IMR-90 (cell line): ENCODE results near the gene ZC3H4. TPM values are rescaled to one million over a fixed set of nuclear protein-coding genes. Genes with fewer than 3 reads are reported as not detected.
A peak's percentile ranks its signal among the peaks of the same experiment; 100 is the strongest.

Source experiments
- ATAC-seq: fragments of 200-7000 bp; cut with Tn5 transposase; 2 replicates; pipeline ENCODE4 v1.9.1; 2020; ENCODE audit warnings: low read depth, mild to moderate bottlenecking, moderate library complexity
- BruUV-seq: library from RNA; stranded (reverse); fragments of 400-500 nt; replicated peaks from 2 replicates; lab custom pipeline; 2021; lab: Mats Ljungman, UMichigan
- CTCF ChIA-PET: fragments of 300-600 bp; formaldehyde crosslinking; extraction: SDS; loops from one replicate; lab custom pipeline; 2021; ENCODE audit warnings: antibody characterized with exemption; lab: Yijun Ruan, JAX
- POLR2A ChIA-PET: fragments of 300-600 bp; sonication (Branson Sonifier 250); formaldehyde crosslinking; loops from one replicate; lab custom pipeline; 2022; ENCODE audit warnings: antibody characterized with exemption; ENCODE audit not compliant: unreplicated experiment; lab: Charles Lee
- DNase-seq: peaks from one replicate; pipeline ENCODE4 v3.0.0; 2013
- H2AFZ ChIP-seq: replicated peaks from 2 replicates; pipeline ENCODE3; 2013; ENCODE audit warnings: low read length, mild to moderate bottlenecking; ENCODE audit not compliant: poor library complexity
- H2AK5ac ChIP-seq: 2 replicates; pipeline ENCODE4 v1.6.1; 2013; ENCODE audit warnings: low read depth, low read length, inconsistent platforms
- H2AK9ac ChIP-seq: replicated peaks from 2 replicates; pipeline ENCODE3; 2013; ENCODE audit warnings: mild to moderate bottlenecking, low read depth, low read length, moderate library complexity; ENCODE audit not compliant: poor library complexity
- H2BK120ac ChIP-seq: 2 replicates; pipeline ENCODE4 v1.6.1; 2013; ENCODE audit warnings: low read depth, low read length, inconsistent platforms
- H2BK15ac ChIP-seq: 3 replicates; pipeline ENCODE4 v1.6.1; 2013; ENCODE audit warnings: low read depth, low read length, inconsistent platforms
- H2BK20ac ChIP-seq: 2 replicates; pipeline ENCODE4 v1.6.1; 2013; ENCODE audit warnings: low read depth, mild to moderate bottlenecking, inconsistent platforms, low read length, moderate library complexity
- H2BK5ac ChIP-seq: 2 replicates; pipeline ENCODE4 v1.6.1; 2013; ENCODE audit warnings: mild to moderate bottlenecking, low read depth, low read length, inconsistent platforms; ENCODE audit not compliant: poor library complexity, severe bottlenecking
- H3K14ac ChIP-seq: replicated peaks from 2 replicates; pipeline ENCODE4 v1.6.1; 2013; ENCODE audit warnings: low read depth, low read length, inconsistent platforms
- H3K18ac ChIP-seq: 2 replicates; pipeline ENCODE4 v1.6.1; 2013; ENCODE audit warnings: low read depth, low read length, control low read depth
- H3K23ac ChIP-seq: 2 replicates; pipeline ENCODE4 v1.6.1; 2013; ENCODE audit warnings: low read depth, low read length, inconsistent platforms
- H3K27ac ChIP-seq: 2 replicates; pipeline ENCODE4 v1.5.1; 2013; ENCODE audit warnings: mild to moderate bottlenecking, control low read depth, low read length; ENCODE audit not compliant: insufficient read depth
- H3K27me3 ChIP-seq: 2 replicates; pipeline ENCODE4 v1.6.1; 2013; ENCODE audit warnings: low read length; ENCODE audit not compliant: control insufficient read depth, insufficient read depth
- H3K36me3 ChIP-seq: 2 replicates; pipeline ENCODE4 v1.6.1; 2013; ENCODE audit warnings: low read length, mixed read lengths; ENCODE audit not compliant: control insufficient read depth, insufficient read depth
- H3K4ac ChIP-seq: 2 replicates; pipeline ENCODE4 v1.6.1; 2013; ENCODE audit warnings: low read depth, low read length, inconsistent platforms
- H3K4me1 ChIP-seq: 2 replicates; pipeline ENCODE4 v1.6.1; 2013; ENCODE audit warnings: low read length, mixed read lengths; ENCODE audit not compliant: control insufficient read depth, insufficient read depth
- H3K4me2 ChIP-seq: 2 replicates; pipeline ENCODE4 v1.6.1; 2013; ENCODE audit warnings: low read depth, mild to moderate bottlenecking, control low read depth, low read length, moderate library complexity
- H3K4me3 ChIP-seq: 2 replicates; pipeline ENCODE4 v1.5.1; 2013; ENCODE audit warnings: low read depth, mild to moderate bottlenecking, control low read depth, low read length, moderate library complexity; ENCODE audit not compliant: insufficient read depth
- H3K56ac ChIP-seq: 2 replicates; pipeline ENCODE4 v1.6.1; 2013; ENCODE audit warnings: low read length, inconsistent platforms; ENCODE audit not compliant: insufficient read depth; ENCODE audit errors: extremely low read depth
- H3K79me1 ChIP-seq, 2 experiments: 2 replicates each; pipeline ENCODE4 v1.6.1; 2013; ENCODE audit warnings: low read length in 2 of 2, inconsistent platforms in 1 of 2, low read depth in 1 of 2
- H3K9ac ChIP-seq: 2 replicates; pipeline ENCODE4 v1.6.1; 2013; ENCODE audit warnings: low read depth, low read length, control low read depth
- H3K9me1 ChIP-seq: 2 replicates; pipeline ENCODE4 v1.6.1; 2013; ENCODE audit warnings: low read length, inconsistent platforms; ENCODE audit not compliant: insufficient read depth
- H3K9me3 ChIP-seq: 2 replicates; pipeline ENCODE4 v1.6.1; 2013; ENCODE audit warnings: low read length; ENCODE audit not compliant: control insufficient read depth, insufficient read depth
- H4K20me1 ChIP-seq: 2 replicates; pipeline ENCODE4 v1.6.1; 2013; ENCODE audit warnings: low read length, inconsistent platforms; ENCODE audit not compliant: insufficient read depth
- H4K5ac ChIP-seq: 2 replicates; pipeline ENCODE4 v1.6.1; 2013; ENCODE audit warnings: mild to moderate bottlenecking, low read depth, low read length, control low read depth
- H4K8ac ChIP-seq, 2 experiments: 2 replicates each; pipeline ENCODE4 v1.6.1; 2013; ENCODE audit warnings: low read depth in 2 of 2, low read length in 2 of 2, control low read depth in 1 of 2, inconsistent platforms in 1 of 2
- H4K91ac ChIP-seq: 2 replicates; pipeline ENCODE4 v1.6.1; 2013; ENCODE audit warnings: low read depth, low read length, inconsistent platforms; ENCODE audit not compliant: insufficient read depth
- CEBPB ChIP-seq: IDR thresholded peaks from 2 replicates; pipeline ENCODE4 v1.6.1; 2012; ENCODE audit warnings: low read depth, low read length, improper control_type of control experiment
- CHD1 ChIP-seq: IDR thresholded peaks from 2 replicates; pipeline ENCODE4 v1.6.1; 2012; ENCODE audit warnings: low read depth, low read length, improper control_type of control experiment
- MAFK ChIP-seq: IDR thresholded peaks from 2 replicates; pipeline ENCODE4 v1.6.1; 2012; ENCODE audit warnings: low read depth, low read length, improper control_type of control experiment
- NFE2L2 ChIP-seq: fragments of 150-350 bp; IDR thresholded peaks from 2 replicates; pipeline ENCODE4 v1.6.1; 2016; ENCODE audit warnings: low read depth, mild to moderate bottlenecking, low read length
- RCOR1 ChIP-seq: IDR thresholded peaks from 2 replicates; pipeline ENCODE4 v1.6.1; 2012; ENCODE audit warnings: mild to moderate bottlenecking, low read length, improper control_type of control experiment; ENCODE audit not compliant: insufficient replicate concordance
- WGBS, 2 experiments: methylation state at CpG; one replicate each; pipeline versions ENCODE4 v1.1.5 to v1.1.7; 2013; ENCODE audit warnings: missing lambda C conversion rate in 2 of 2; ENCODE audit not compliant: insufficient read length in 1 of 2; ENCODE audit errors: extremely low coverage in 2 of 2; 5-methylcytosine and 5-hydroxymethylcytosine counted together
- dilution Hi-C: fragments of 300-500 bp; cut with HindIII; formaldehyde crosslinking; loops from one replicate; pipeline ENCODE4 v1.14.3; 2018; ENCODE audit warnings: low sequenced_read_pairs; ENCODE audit not compliant: unreplicated experiment
- in situ Hi-C: fragments of 300-500 bp; cut with MboI; formaldehyde crosslinking; loops from 3 replicates; pipeline ENCODE4 v1.14.3; 2019; ENCODE audit warnings: low sequenced_read_pairs, inconsistent platforms, mixed read lengths
- intact Hi-C: fragments of 100-400 bp; cut with micrococcal nuclease; formaldehyde crosslinking; loops from 2 replicates; pipeline ENCODE4 v1.10.0; 2022
- polyA plus RNA-seq, 3 experiments: library from polyadenylated mRNA; depleted of rRNA; stranded (reverse); fragments of >200 nt; gene quantifications; 2 replicates each; pipeline ENCODE4 v1.2.3, GENCODE V29; 2012; ENCODE audit warnings: low replicate concordance in 1 of 3
- total RNA-seq: library from RNA; depleted of rRNA; stranded (reverse); fragments of >200 nt; gene quantifications from 2 replicates; pipeline ENCODE4 v1.2.3, GENCODE V29; 2012

The ZC3H4 gene
- total and polyA plus RNA-seq, 2 of the 4 experiments (the other 2 are of a cell fraction) = 3.9 to 8.9 TPM

- H3K27ac ChIP-seq = no peak overlapping the region
- WGBS, 2 experiments = 100% methylated on average over 1 of the region's 3 CpGs; no CpG with 5 or more reads in 1 of the 2 experiments
- in situ Hi-C loops (no loop called here), intact Hi-C loops (no loop called here), dilution Hi-C loops (no loop called here)
- ChIA-PET POLR2A (no interaction called here), CTCF (no interaction called here)
- H4K20me1 ChIP-seq = peaks cover 7% of the 10 kb centered on the region
- no peak overlapping the region for H2BK15ac ChIP-seq
- no peaks in the 10 kb centered on the region for H3K27me3 ChIP-seq
- H3K79me1 ChIP-seq = peaks cover 34 to 64% of the 10 kb centered on the region in 2 experiments
- no peak overlapping the region for H4K8ac ChIP-seq
- ATAC-seq = no peak
- H2AK5ac ChIP-seq = no peak overlapping the region
- peaks cover 33% of the 10 kb centered on the region for H3K36me3 ChIP-seq
- no peak overlapping the region for H3K4me3 ChIP-seq
- no peak overlapping the region for H3K9ac ChIP-seq
- TF ChIP-seq RCOR1 (no peak), NFE2L2 (no peak), MAFK (no peak), CHD1 (no peak), CEBPB (no peak)
- H2BK20ac ChIP-seq = no peak overlapping the region
- no peak overlapping the region for H3K18ac ChIP-seq
- no peak overlapping the region for H2AFZ ChIP-seq
- no TSS peak for BruUV-seq
- no peak for DNase-seq
- H3K4me1 ChIP-seq = peaks cover 4% of the 10 kb centered on the region; the same call in 1 of the 2 replicates
- no peak overlapping the region for H2AK9ac ChIP-seq
- H3K9me1 ChIP-seq = no peaks in the 10 kb centered on the region
- no peak overlapping the region; the same call in 1 of the 2 replicates for H2BK120ac ChIP-seq
- H3K4ac ChIP-seq = no peak overlapping the region
- H3K23ac ChIP-seq = 0 out of 2 replicates have a peak overlapping the region, but pooled peaks have one; percentile 11
- no peak overlapping the region for H3K4me2 ChIP-seq
- no peak overlapping the region for H3K56ac ChIP-seq
- H4K5ac ChIP-seq = no peak overlapping the region
- no peak overlapping the region for H3K14ac ChIP-seq
- no peak overlapping the region for H2BK5ac ChIP-seq
- H4K91ac ChIP-seq = no peak overlapping the region
- H3K9me3 ChIP-seq = no peaks in the 10 kb centered on the region
Measured at GRCh38 chr19:47151627-47152026, 38.1 kb upstream of the ZC3H4 start.
